H9 (cell line): ENCODE data around the gene APBA2. TPM values are rescaled to one million over a fixed set of nuclear protein-coding genes. Genes with fewer than 3 reads are reported as not detected.

Experiments used
- DNase-seq: peaks from one replicate; pipeline ENCODE4 v3.0.0-alpha.2; 2017
- H2AFZ ChIP-seq: one replicate; pipeline ENCODE4 v1.6.1; 2013; ENCODE audit warnings: mild to moderate bottlenecking, low read length, control low read depth, moderate library complexity
- H2AK5ac ChIP-seq: 2 replicates; pipeline ENCODE4 v1.6.1; 2013; ENCODE audit warnings: low read length, control low read depth, mixed read lengths; ENCODE audit not compliant: insufficient read length
- H2BK120ac ChIP-seq: one replicate; pipeline ENCODE4 v1.6.1; 2013; ENCODE audit warnings: low read depth, mild to moderate bottlenecking, low read length, control low read depth, inconsistent platforms; ENCODE audit not compliant: poor library complexity, severe bottlenecking
- H2BK12ac ChIP-seq: 2 replicates; pipeline ENCODE4 v1.6.1; 2013; ENCODE audit warnings: low read length, control low read depth, mixed read lengths, low read depth; ENCODE audit not compliant: insufficient read length
- H2BK15ac ChIP-seq: 2 replicates; pipeline ENCODE4 v1.6.1; 2013; ENCODE audit warnings: low read depth, low read length, control low read depth
- H2BK20ac ChIP-seq: one replicate; pipeline ENCODE4 v1.6.1; 2013; ENCODE audit warnings: low read depth, mild to moderate bottlenecking, low read length, control low read depth, inconsistent platforms; ENCODE audit not compliant: poor library complexity, severe bottlenecking
- H2BK5ac ChIP-seq: 2 replicates; pipeline ENCODE4 v1.6.1; 2013; ENCODE audit warnings: low read length, control low read depth, mixed read lengths; ENCODE audit not compliant: insufficient read length
- H3K14ac ChIP-seq: 2 replicates; pipeline ENCODE4 v1.6.1; 2013; ENCODE audit warnings: low read length, control low read depth; ENCODE audit not compliant: insufficient read depth
- H3K18ac ChIP-seq: 2 replicates; pipeline ENCODE4 v1.6.1; 2013; ENCODE audit warnings: low read depth, mild to moderate bottlenecking, mixed read lengths, low read length, control low read depth; ENCODE audit not compliant: insufficient read length
- H3K23ac ChIP-seq: 2 replicates; pipeline ENCODE4 v1.6.1; 2013; ENCODE audit warnings: low read length, control low read depth, mixed read lengths, low read depth; ENCODE audit not compliant: insufficient read length
- H3K23me2 ChIP-seq: 2 replicates; pipeline ENCODE4 v1.6.1; 2013; ENCODE audit warnings: low read depth, mild to moderate bottlenecking, mixed read lengths, low read length, control low read depth; ENCODE audit not compliant: insufficient read length, poor library complexity, severe bottlenecking
- H3K27ac ChIP-seq: 2 replicates; pipeline ENCODE4 v1.5.1; 2013; ENCODE audit warnings: low read length, control low read depth, mixed read lengths, low read depth; ENCODE audit not compliant: insufficient read length
- H3K27me3 ChIP-seq: 2 replicates; pipeline ENCODE4 v1.6.1; 2013; ENCODE audit warnings: low read length, control low read depth, inconsistent platforms; ENCODE audit not compliant: insufficient read depth
- H3K4ac ChIP-seq: 2 replicates; pipeline ENCODE4 v1.6.1; 2013; ENCODE audit warnings: low read depth, mild to moderate bottlenecking, control low read depth, inconsistent platforms, low read length, moderate library complexity
- H3K4me1 ChIP-seq: 2 replicates; pipeline ENCODE4 v1.6.1; 2013; ENCODE audit warnings: low read length, control low read depth, inconsistent platforms; ENCODE audit not compliant: insufficient read depth
- H3K4me2 ChIP-seq: 2 replicates; pipeline ENCODE4 v1.6.1; 2013; ENCODE audit warnings: low read length, control low read depth, mixed read lengths; ENCODE audit not compliant: insufficient read length, insufficient read depth
- H3K56ac ChIP-seq: 2 replicates; pipeline ENCODE4 v1.6.1; 2013; ENCODE audit warnings: low read depth, mild to moderate bottlenecking, mixed read lengths, low read length, control low read depth; ENCODE audit not compliant: insufficient read length
- H3K79me1 ChIP-seq: 2 replicates; pipeline ENCODE4 v1.6.1; 2013; ENCODE audit warnings: low read depth, mild to moderate bottlenecking, moderate library complexity, low read length, control low read depth, inconsistent platforms; ENCODE audit not compliant: insufficient read depth, poor library complexity, severe bottlenecking
- H3K79me2 ChIP-seq: 2 replicates; pipeline ENCODE4 v1.6.1; 2013; ENCODE audit warnings: low read length, control low read depth, inconsistent platforms; ENCODE audit not compliant: insufficient read depth
- H3K9ac ChIP-seq: 2 replicates; pipeline ENCODE4 v1.6.1; 2013; ENCODE audit warnings: low read length, control low read depth, mixed read lengths; ENCODE audit not compliant: insufficient read length; ENCODE audit errors: extremely low read depth
- H3K9me3 ChIP-seq: one replicate; pipeline ENCODE4 v1.6.1; 2013; ENCODE audit warnings: low read depth, low read length, inconsistent platforms; ENCODE audit not compliant: control insufficient read depth
- H3T11ph ChIP-seq: one replicate; pipeline ENCODE4 v1.6.1; 2013; ENCODE audit warnings: mild to moderate bottlenecking, low read length, control low read depth, inconsistent platforms
- H4K20me1 ChIP-seq: one replicate; pipeline ENCODE4 v1.6.1; 2013; ENCODE audit not compliant: control insufficient read depth, insufficient read length, insufficient read depth
- H4K5ac ChIP-seq: 2 replicates; pipeline ENCODE4 v1.6.1; 2013; ENCODE audit warnings: low read depth, mild to moderate bottlenecking, mixed read lengths, low read length, control low read depth; ENCODE audit not compliant: insufficient read length
- H4K8ac ChIP-seq: replicated peaks from 2 replicates; pipeline ENCODE4 v1.6.1; 2013; ENCODE audit warnings: low read length, control low read depth, mixed read lengths, low read depth; ENCODE audit not compliant: insufficient read length
- H4K91ac ChIP-seq: 2 replicates; pipeline ENCODE4 v1.6.1; 2013; ENCODE audit warnings: low read depth, mild to moderate bottlenecking, moderate library complexity, mixed read lengths, low read length, control low read depth; ENCODE audit not compliant: insufficient read length
- H3K27ac Mint-ChIP-seq, 3 experiments: 2 replicates in 2 of 3; 3 replicates in 1 of 3; pipeline ENCODE4 v1.8.0; 2020 to 2021; ENCODE audit warnings: mixed read lengths in 3 of 3, mild to moderate bottlenecking in 1 of 3, moderate library complexity in 1 of 3
- H3K27me3 Mint-ChIP-seq: 2 replicates; pipeline ENCODE4 v1.8.0; 2021; ENCODE audit warnings: low read depth, mild to moderate bottlenecking, moderate library complexity, mixed read lengths
- H3K36me3 Mint-ChIP-seq, 3 experiments: 2 replicates in 2 of 3; 3 replicates in 1 of 3; pipeline ENCODE4 v1.8.0; 2020 to 2021; ENCODE audit warnings: low read depth in 3 of 3, mixed read lengths in 3 of 3; ENCODE audit not compliant: insufficient read depth in 1 of 3
- H3K4me1 Mint-ChIP-seq, 2 experiments: 2 replicates each; pipeline ENCODE4 v1.8.0; 2020; ENCODE audit warnings: mixed read lengths in 2 of 2
- H3K4me3 Mint-ChIP-seq, 2 experiments: 2 replicates in 1 of 2; 3 replicates in 1 of 2; pipeline ENCODE4 v1.8.0; 2020 to 2021; ENCODE audit warnings: mild to moderate bottlenecking in 2 of 2, mixed read lengths in 2 of 2, moderate library complexity in 1 of 2
- H3K9me3 Mint-ChIP-seq, 2 experiments: 2 replicates in 1 of 2; 3 replicates in 1 of 2; pipeline ENCODE4 v1.8.0; 2020; ENCODE audit warnings: mild to moderate bottlenecking in 2 of 2, mixed read lengths in 2 of 2, moderate library complexity in 1 of 2
- CTCF ChIP-seq: fragments of 200-600 bp; sonication (generic); conservative IDR thresholded peaks from 3 replicates; pipeline ENCODE4 v1.8.0; 2021; ENCODE audit warnings: antibody characterized with exemption, mild to moderate bottlenecking
- WGBS: extraction: QIAGEN DNeasy Blood & Tissue Kit; methylation state at CpG from one replicate; pipeline ENCODE4 v1.1.7; 2013; ENCODE audit warnings: missing lambda C conversion rate, low lambda C conversion rate, mixed read lengths; ENCODE audit not compliant: insufficient read length; ENCODE audit errors: extremely low coverage; 5-methylcytosine and 5-hydroxymethylcytosine counted together
- total RNA-seq: library from RNA; stranded (reverse); gene quantifications from 2 replicates; pipeline ENCODE4 v1.2.1, GENCODE V29; 2021

The APBA2 gene
- total RNA-seq, 1 experiment from 2014 or later = 14.3 TPM

GRCh38 chr15:29123171-29123570, 237.4 kb downstream of the APBA2 start:
- Mint-ChIP-seq H3K4me1 (peaks cover 14 to 20% of the 10 kb centered on the region in 2 experiments), H3K4me3 (no peak overlapping the region), H3K27me3 (no peaks in the 10 kb centered on the region), H3K9me3 (no peaks in the 10 kb centered on the region), H3K27ac (no peak overlapping the region; a peak in 1 of 7 replicates), H3K36me3 (no peaks in the 10 kb centered on the region; a peak in 2 of 7 replicates)
- Histone ChIP-seq H2AFZ (no peak overlapping the region), H2AK5ac (no peak overlapping the region), H3K27ac (no peak overlapping the region), H3K79me1 (no peaks in the 10 kb centered on the region), H2BK5ac (no peak overlapping the region), H2BK120ac (no peak overlapping the region), H2BK20ac (no peak overlapping the region), H3K23ac (no peak overlapping the region), H4K20me1 (no peaks in the 10 kb centered on the region), H3K18ac (no peak overlapping the region), H4K5ac (no peak overlapping the region), H3K14ac (no peak overlapping the region), H3K9me3 (no peaks in the 10 kb centered on the region), H2BK15ac (no peak overlapping the region), H3K4me1 (peaks cover 4% of the 10 kb centered on the region; the same call in 1 of the 2 replicates), H3K79me2 (no peaks in the 10 kb centered on the region), H3K9ac (no peak overlapping the region), H3K4me2 (no peak overlapping the region), H3T11ph (no peak overlapping the region), H3K27me3 (no peaks in the 10 kb centered on the region), H3K56ac (no peak overlapping the region), H3K4ac (no peak overlapping the region), H4K8ac (no peak overlapping the region), H3K23me2 (no peaks in the 10 kb centered on the region), H4K91ac (no peak overlapping the region), H2BK12ac (no peak overlapping the region)
- DNase-seq = no peak
- TF ChIP-seq CTCF = no peak
- no CpG with 5 or more reads among the region's 18 CpGs for WGBS
